Ascending aorta (tissue), 2 donors: ENCODE data around the gene LARGE1. TPM values are rescaled to one million over a fixed set of nuclear protein-coding genes. Genes with fewer than 3 reads are reported as not detected.

Experiments
- DNase-seq, 2 donors: peaks; one replicate each; pipeline ENCODE4 v3.0.0-alpha.2; 2019; ENCODE audit warnings: low spot score in 2 of 2
- H3K27ac ChIP-seq, 2 donors: fragments of 200-600 bp; sonication (generic); one replicate each; pipeline ENCODE4 v1.5.1; 2016 to 2017; ENCODE audit warnings: mild to moderate bottlenecking in 1 of 2
- H3K27me3 ChIP-seq: fragments of 200-600 bp; sonication (generic); one replicate; pipeline ENCODE4 v1.5.1; 2017
- H3K36me3 ChIP-seq, 2 donors: fragments of 200-600 bp; sonication (generic); one replicate each; pipeline ENCODE4 v1.5.1; 2016
- H3K4me1 ChIP-seq, 2 donors: fragments of 200-600 bp; sonication (generic); one replicate each; pipeline ENCODE4 v1.5.1; 2016 to 2017; ENCODE audit warnings: mild to moderate bottlenecking in 1 of 2
- H3K4me3 ChIP-seq, 2 donors: fragments of 200-600 bp; sonication (generic); one replicate each; pipeline ENCODE4 v1.5.1; 2016 to 2017; ENCODE audit warnings: mild to moderate bottlenecking in 1 of 2
- H3K9me3 ChIP-seq, 2 donors: fragments of 200-600 bp; sonication (generic); one replicate each; pipeline ENCODE4 v1.5.1; 2016
- CTCF ChIP-seq, 3 experiments: fragments of 200-600 bp in 2 of 3; fragments of 450-650 bp in 1 of 3; sonication (generic) in 2 of 3; IDR thresholded peaks; one replicate each; pipeline ENCODE4 v1.5.1; 2016 to 2019; ENCODE audit warnings: antibody characterized with exemption in 3 of 3, mild to moderate bottlenecking in 1 of 3, moderate library complexity in 1 of 3
- intact Hi-C: fragments of 100-400 bp; cut with DNase I; formaldehyde crosslinking; loops from one replicate; pipeline ENCODE4 v1.15.1; 2023
- total RNA-seq: library from RNA; depleted of rRNA; stranded (reverse); fragments of >200 nt; gene quantifications from one replicate; pipeline ENCODE4 v1.1.0, GENCODE V29; 2016

LARGE1 gene
- total RNA-seq, 1 donor from 2014 or later: 40.6 TPM

GRCh38 chr22:33563220-33563964, 356.9 kb downstream of the LARGE1 start:
- no peaks in the 10 kb centered on the region for H3K27me3 ChIP-seq
- no peak overlapping the region for H3K4me3 ChIP-seq
- H3K9me3 ChIP-seq: no peaks in the 10 kb centered on the region
- no peaks in the 10 kb centered on the region for H3K4me1 ChIP-seq
- peaks cover 0 to 4% of the 10 kb centered on the region in 2 donors for H3K36me3 ChIP-seq
- no peak for TF ChIP-seq CTCF (IDR thresholded peaks at IDR 0.05)
- no peak overlapping the region for H3K27ac ChIP-seq
- no peak for DNase-seq
- intact Hi-C loops: no loop called here

- H3K4me3 ChIP-seq: no peak overlapping the region
- H3K9me3 ChIP-seq: no peaks in the 10 kb centered on the region
- TF ChIP-seq CTCF (IDR thresholded peaks at IDR 0.05): no peak
- peaks cover 0 to 4% of the 10 kb centered on the region in 2 donors for H3K36me3 ChIP-seq
- H3K27me3 ChIP-seq: no peaks in the 10 kb centered on the region
- no peak overlapping the region for H3K27ac ChIP-seq
- no peak for DNase-seq
- intact Hi-C loops: no loop called here
- H3K4me1 ChIP-seq: no peaks in the 10 kb centered on the region
Measured at GRCh38 chr22:33562501-33562900, 357.8 kb downstream of the LARGE1 start.

GRCh38 chr22:33561149-33561807, 359.0 kb downstream of the LARGE1 start:
- H3K4me3 ChIP-seq: no peak overlapping the region
- intact Hi-C loops: no loop called here
- H3K36me3 ChIP-seq: peaks cover 0 to 4% of the 10 kb centered on the region in 2 donors
- no peak overlapping the region for H3K27ac ChIP-seq
- no peak for DNase-seq
- no peak for TF ChIP-seq CTCF (IDR thresholded peaks at IDR 0.05)
- no peaks in the 10 kb centered on the region for H3K9me3 ChIP-seq
- H3K4me1 ChIP-seq: no peaks in the 10 kb centered on the region
- no peaks in the 10 kb centered on the region for H3K27me3 ChIP-seq

- H3K9me3 ChIP-seq: no peaks in the 10 kb centered on the region
- intact Hi-C loops: no loop called here
- H3K4me1 ChIP-seq: no peaks in the 10 kb centered on the region
- H3K27ac ChIP-seq: no peak overlapping the region
- no peak for TF ChIP-seq CTCF (IDR thresholded peaks at IDR 0.05)
- DNase-seq: no peak
- peaks cover 0 to 4% of the 10 kb centered on the region in 2 donors for H3K36me3 ChIP-seq
- H3K27me3 ChIP-seq: no peaks in the 10 kb centered on the region
- H3K4me3 ChIP-seq: no peak overlapping the region
Measured at GRCh38 chr22:33557836-33558235, 362.4 kb downstream of the LARGE1 start.

- no peak overlapping the region for H3K4me3 ChIP-seq
- no peaks in the 10 kb centered on the region for H3K9me3 ChIP-seq
- no peak for DNase-seq
- no peak overlapping the region for H3K27ac ChIP-seq
- H3K36me3 ChIP-seq: no peaks in the 10 kb centered on the region
- no peaks in the 10 kb centered on the region for H3K27me3 ChIP-seq
- H3K4me1 ChIP-seq: no peaks in the 10 kb centered on the region
- TF ChIP-seq CTCF (IDR thresholded peaks at IDR 0.05): no peak
- intact Hi-C loops: no loop called here
Measured at GRCh38 chr22:33555814-33556522, 364.3 kb downstream of the LARGE1 start.
